ENCODE data around the gene RASSF5. TPM values are rescaled to one million over a fixed set of nuclear protein-coding genes. Genes with fewer than 3 reads are reported as not detected.

The RASSF5 gene
- total and polyA plus RNA-seq, 10 of the 15 experiments (the other 5 are each of a cell fraction or from before 2014, with no cell fraction given) = 14.0 to 89.6 (median 68.9) TPM

- TF ChIP-seq SKIL (IDR thresholded peaks at IDR 0.05; ENCODE audit: low read depth, poor library complexity, severe bottlenecking) (no peak), ATF7 (IDR thresholded peaks at IDR 0.05; ENCODE audit: low read depth) (no peak), FOXM1 (IDR thresholded peaks at IDR 0.05; ENCODE audit: low read depth, low read length) (0 out of 2 replicates have a peak, but pooled peaks have one; percentile 52), BCLAF1 (IDR thresholded peaks at IDR 0.05) (no peak), CHD1 (IDR thresholded peaks at IDR 0.05; ENCODE audit: low read depth, low read length) (no peak), POU2F2 (IDR thresholded peaks at IDR 0.05; ENCODE audit: borderline replicate concordance, low read depth, low read length) (peak; percentile 51; the same call in 1 of the 3 replicates), RCOR1 (conservative IDR thresholded peaks at IDR 0.05; ENCODE audit: low read depth, low read length) (no peak), JUND (IDR thresholded peaks at IDR 0.05; ENCODE audit: low read depth, low read length) (no peak), ZBTB33 (IDR thresholded peaks at IDR 0.05) (no peak), USF2 (IDR thresholded peaks at IDR 0.05; ENCODE audit: borderline replicate concordance, low read depth, low read length) (no peak), NRF1 (conservative IDR thresholded peaks at IDR 0.05; ENCODE audit: low read depth, low read length) (no peak), ZNF24 (IDR thresholded peaks at IDR 0.05) (no peak), CTCF (IDR thresholded peaks at IDR 0.05 in 2 of 3, conservative IDR thresholded peaks at IDR 0.05 in 1 of 3; ENCODE audit: control insufficient read depth in 2 of 3, extremely low read depth in 1 of 3, insufficient read depth in 1 of 3, low read depth in 3 of 3, low read length in 3 of 3) (peak; percentile 38 to 58 (median 42); a peak in 5 of 6 replicates), LARP7 (IDR thresholded peaks at IDR 0.05) (no peak), NBN (IDR thresholded peaks at IDR 0.05) (no peak), ZNF207 (IDR thresholded peaks at IDR 0.05; ENCODE audit: borderline replicate concordance) (no peak), CHD2 (IDR thresholded peaks at IDR 0.05; ENCODE audit: borderline replicate concordance, low read depth, low read length) (no peak), HDGF (IDR thresholded peaks at IDR 0.05) (no peak), MXI1 (IDR thresholded peaks at IDR 0.05; ENCODE audit: low read depth, low read length) (no peak), POLR2AphosphoS5 (IDR thresholded peaks at IDR 0.05; ENCODE audit: low read length) (0 out of 2 replicates have a peak, but pooled peaks have one; percentile 42)
Observed at GRCh38 chr1:206590025-206590758, 82.9 kb downstream of the RASSF5 start (continued).
